GM21717 (cell line): ENCODE results near the gene POLR3A.

ENCODE experiments used
- ATAC-seq: cut with Tn5 transposase; IDR thresholded peaks from one replicate; pipeline ENCODE4 v1.9.1; 2021; ENCODE audit warnings: mild to moderate bottlenecking, moderate library complexity; ENCODE audit not compliant: unreplicated experiment

The POLR3A gene

DNA sequence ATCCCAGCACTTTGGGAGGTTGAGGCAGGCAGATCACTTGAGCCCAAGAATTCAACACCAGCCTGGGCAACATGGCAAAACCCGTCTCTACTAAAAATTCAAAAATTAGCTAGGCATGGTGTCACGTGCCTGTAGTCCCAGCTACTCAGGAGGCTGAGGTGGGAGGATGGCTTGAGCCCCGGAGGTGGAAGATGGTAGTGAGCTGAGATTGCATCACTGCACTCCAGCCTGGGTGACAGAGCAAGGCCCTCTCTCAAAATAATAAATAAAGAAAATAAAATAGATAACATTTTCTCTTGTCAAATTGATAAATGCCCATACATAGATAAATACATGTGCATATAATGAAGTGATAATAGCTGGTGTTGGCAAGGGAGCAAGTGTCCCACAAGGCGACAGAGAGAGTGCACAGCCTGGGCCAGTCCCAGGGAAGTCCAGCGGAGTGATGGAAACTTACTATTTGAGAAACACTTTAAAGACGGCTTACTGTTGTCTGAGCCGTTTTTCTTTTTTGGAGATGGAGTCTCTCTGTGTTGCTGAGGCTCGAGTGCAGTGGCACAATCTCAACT, 69.3 kb downstream of the POLR3A start:
- ATAC-seq, result no peak

DNA sequence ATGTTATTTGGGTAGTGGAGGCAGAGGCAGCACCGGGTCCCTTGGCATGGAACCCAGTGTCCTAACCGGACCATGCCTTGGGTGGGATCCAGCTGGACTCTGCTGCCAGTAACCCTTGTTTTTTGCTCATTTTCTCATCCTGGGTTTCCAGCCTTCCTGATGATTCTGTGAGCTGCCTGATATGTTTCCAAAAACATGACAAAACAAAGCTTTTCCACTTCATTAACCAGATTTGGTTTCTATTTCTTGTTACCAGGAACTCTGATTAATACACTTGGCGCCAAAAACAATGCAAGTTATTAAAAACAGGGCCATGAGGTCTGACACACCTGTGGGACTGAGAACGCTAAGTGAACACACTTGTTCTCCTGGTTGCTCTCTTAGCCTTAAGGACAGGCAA, 69.9 kb downstream of the POLR3A start:
- no peak for ATAC-seq

DNA sequence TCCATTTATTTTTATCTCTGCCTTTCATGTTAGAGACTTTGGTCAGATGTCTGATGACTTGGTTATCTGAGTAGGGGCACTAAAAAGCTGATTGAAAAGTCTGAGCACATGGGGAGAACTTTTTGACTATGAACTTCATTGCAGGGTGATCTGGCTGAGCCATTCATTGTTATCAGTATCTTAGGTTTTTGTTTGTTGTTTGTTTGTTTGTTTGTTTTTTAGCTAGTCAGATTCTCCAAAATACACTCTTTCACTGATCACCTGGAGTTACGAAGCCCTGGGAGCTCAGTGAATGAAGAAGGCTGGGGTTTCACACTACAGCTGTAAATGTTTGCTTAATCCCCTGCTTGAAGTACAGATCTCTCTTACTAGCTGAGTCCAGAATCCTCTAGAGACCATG, 74.2 kb downstream of the POLR3A start:
- ATAC-seq, result no peak

DNA sequence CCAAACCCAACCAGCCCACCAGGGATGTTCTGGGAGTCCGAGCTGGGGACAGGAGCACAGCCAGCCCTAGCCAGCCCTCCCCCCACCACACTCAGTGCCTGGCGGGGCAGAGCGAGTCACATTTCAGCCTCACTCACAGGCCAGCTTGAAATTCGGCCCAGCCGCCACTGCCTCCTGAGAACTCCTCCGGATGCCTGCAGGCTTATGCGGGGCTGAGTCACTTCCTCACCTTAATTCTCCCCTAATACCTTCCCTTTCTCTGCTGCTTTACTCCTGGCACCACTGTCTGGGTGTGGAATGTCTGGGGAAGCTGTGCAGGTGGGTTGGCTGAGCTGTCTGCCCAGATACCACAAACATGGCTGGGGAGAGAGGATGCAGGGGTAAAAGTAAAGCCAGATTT, 80.1 kb downstream of the POLR3A start:
- no peak for ATAC-seq

DNA sequence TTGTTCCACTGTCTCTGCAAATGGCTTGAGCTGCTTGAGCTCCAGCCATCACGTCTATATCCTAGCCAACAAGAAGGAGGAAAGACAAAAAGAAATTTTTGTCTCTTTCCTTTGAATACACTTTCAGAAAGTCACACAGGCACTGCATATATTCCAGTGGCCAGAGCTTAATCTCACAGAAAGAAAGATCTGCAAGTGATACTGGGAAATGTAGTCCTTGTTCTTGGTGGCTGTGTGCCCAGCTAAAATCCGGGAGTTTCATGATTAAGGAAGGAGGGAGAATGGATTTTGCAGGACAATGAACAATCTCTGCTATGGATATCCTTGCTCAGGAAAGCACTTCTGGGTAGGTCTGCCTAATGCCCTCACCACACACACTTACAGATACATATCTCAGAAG, 83.2 kb downstream of the POLR3A start:
- ATAC-seq, result no peak

DNA sequence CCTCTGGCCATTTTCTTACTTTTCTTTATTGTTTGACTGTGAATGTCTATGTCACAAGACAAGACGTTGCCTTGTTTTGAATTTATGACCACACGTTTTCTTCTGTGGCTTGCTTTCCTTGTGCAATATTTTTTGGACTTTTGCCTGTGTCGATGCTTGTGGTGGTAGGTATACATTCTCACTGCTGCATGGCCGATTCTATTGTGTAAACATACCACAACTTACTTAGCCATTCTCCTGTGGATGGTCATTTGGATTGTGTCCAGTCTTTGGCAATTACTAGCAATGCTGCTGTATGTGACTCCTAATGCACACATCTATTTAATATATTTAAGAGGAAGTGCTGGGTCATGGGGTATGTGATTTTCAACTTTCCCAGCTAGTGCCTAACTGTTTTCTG, 84.8 kb downstream of the POLR3A start:
- no peak for ATAC-seq

DNA sequence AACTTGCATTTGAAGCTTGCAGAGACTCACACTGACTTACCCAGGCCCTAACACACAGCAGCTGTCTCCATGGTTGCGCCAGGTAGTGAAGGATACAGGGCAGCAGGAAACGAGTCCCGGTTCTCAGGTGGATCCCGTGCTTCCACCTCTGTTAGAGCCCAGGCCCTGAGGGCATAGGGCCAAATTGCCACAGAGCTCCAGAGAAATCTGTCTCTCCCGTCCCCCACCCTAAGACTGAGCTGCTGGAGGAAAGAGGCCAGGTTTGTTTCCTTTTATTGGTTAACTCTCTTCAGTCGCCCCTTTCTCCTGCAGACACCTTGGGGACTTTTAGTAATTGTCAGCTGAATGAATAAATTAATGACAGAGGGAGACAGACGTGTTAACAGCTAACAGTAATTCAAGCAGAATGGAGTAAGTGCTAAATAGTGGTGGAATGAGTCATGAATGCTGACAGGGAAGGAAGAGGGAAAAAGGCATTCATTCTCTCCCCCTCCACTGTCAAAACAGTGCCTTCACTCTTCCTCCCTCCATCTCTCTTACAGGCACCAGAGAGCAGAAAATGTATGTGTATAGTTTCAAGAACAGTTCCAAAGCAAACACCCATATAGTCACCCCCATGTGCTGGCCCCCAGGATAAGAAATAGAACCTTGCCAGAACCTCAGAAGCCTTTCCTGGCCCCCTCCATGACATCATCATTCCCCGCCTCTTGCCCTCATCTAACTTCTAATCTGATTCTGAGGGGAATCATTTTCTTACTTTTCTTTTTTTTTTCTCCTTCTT, 86.0 kb downstream of the POLR3A start:
- ATAC-seq, result no peak

DNA sequence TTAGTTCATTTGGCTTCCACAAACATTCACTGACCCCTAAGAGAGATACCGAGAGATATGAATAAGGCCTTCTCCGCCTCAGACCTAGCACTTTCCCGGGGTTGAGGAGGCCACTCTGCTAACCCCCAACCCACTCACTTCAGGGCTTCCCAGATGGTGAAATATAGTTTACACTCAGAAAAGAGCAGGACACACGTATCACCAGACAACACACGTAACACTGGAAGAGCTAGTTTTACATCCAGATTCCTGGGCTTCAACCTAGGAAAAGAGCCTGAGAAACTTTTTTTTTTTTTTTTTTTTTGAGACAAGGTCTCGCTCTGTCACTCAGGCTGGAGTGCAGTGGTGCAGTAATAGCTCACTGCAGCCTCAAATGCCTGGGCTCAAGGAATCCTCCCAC, 87.5 kb downstream of the POLR3A start:
- no peak for ATAC-seq

DNA sequence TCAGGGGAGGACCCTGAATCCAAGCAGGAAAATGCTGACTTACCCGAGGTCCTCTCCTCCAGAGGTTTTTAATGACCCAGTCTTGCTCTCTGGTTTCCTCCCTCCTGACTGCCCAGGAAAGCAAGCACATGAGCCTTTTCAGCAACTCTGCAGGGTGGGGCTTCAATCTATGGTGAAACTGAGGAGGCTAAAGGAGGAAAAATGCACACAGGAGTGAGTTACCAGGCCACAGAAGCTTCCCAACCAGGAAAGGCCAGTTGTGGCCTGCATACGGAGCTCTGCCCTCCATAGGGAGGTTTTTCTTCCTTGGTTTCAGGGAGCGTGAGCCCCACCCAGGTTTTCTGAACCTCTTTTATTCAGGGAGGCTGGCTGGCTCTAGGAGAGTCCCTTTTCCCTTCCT, 88.7 kb downstream of the POLR3A start:
- ATAC-seq, result no peak

DNA sequence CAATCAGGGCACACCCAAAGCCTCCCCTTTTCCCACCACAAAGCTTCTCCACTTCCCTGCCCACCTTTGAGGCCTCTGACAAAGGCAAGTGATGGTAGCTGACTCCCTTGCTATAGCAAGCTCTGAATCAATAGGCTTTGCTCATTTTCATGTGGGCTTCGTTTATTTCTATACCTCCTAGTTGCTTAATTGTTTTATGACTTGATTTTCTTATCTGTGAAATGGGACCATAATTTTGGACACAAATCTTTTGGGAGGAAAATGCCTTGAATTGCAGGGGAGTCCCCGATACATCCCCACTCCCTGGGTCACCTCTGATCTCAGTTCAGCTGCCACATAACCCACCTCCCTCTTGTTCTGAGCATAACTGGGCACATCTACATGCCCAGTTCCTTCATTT, 89.1 kb downstream of the POLR3A start:
- ATAC-seq, result no peak

DNA sequence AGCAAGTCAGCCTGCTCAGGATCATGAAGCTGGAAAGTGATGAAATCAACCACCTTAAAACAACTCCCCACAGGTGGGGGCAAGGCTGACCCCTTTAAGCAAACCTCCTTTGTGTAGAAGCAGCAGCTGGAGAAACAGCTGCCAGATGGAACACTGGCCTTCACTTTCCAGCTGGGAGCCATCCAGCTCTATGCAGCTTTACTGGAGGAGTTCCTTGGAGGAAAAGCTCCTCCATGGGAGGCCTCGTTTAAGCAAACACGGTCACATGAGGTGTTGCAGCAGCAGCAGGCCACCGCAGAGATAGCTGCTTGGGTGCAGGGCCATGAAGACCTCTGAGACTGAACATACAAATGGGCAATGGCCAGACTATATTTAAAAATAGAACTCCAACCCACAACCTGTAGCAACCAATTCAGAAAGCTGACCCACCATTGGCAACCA, 89.7 kb downstream of the POLR3A start:
- no peak for ATAC-seq

DNA sequence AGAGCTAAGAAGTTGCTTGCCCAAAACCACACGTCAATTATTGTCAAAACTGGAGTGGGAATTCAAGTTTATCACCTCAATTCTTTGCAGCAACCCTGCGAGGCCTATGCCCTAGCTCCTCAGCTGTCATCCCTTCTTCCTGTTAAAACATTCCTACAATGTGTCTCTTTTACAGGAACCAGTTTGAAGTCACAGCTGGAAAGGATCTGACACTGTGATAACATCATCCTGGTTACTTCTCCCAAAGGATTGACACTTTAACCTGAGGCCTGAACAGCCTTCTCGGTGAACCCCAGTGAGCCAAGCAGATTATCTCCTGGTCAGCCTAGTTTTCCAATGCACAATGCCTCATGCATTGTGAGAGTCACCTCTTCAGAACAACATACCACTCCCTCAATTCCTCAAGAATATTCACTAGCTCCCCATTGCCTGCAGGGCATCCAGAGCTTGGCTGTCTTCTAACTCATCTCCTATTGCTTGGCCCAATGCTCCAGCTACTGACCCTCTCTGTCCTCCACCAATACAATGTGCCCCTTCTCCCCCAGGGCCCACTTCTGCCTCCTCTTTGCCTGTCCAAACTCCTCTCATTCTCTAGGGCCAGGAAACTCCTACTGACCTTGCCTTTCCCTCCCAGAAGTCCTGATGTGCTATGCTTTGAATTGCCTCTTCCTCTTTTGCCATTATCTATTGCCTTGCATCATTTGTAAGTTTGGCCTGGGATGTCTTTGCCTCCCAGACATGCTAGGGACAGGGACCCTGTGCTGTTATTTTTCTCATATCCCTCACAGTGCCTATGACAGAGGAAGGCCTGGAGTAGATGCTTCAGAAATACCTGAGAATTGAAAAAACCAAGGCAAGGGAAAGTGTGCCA, 92.4 kb downstream of the POLR3A start:
- ATAC-seq, result no peak

DNA sequence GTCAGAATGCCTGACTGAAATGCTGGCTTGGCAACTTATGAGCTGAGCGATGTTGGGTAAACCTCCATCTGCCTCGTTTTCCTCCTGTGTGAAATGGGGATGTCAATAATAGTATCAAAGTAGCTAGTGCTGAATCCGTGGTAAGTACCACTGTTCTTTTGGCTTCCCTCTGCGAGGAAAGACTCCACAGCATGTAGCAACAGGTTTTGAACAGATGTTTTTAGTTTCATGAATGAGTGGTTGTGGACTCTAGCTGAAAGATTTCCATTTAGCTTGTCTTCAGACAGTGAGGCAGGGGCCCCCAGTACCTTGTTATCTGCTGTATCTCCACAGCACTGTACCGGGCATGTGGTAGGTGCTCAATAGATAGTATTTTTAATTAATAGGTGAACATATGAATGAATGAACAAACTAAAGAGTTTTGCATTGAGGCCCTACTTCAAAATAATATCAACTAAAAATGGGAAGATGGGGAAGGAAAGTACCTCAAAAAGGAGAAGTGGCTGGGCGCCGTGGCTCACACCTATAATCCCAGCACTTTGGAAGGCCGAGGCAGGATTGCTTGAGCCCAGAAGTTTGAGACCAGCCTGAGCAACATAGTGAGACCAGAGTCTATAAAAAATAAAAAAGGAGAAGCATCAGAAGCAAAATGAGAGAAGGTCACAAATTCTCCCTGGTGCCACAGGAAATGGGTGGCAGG, 97.1 kb downstream of the POLR3A start:
- ATAC-seq, result no peak

DNA sequence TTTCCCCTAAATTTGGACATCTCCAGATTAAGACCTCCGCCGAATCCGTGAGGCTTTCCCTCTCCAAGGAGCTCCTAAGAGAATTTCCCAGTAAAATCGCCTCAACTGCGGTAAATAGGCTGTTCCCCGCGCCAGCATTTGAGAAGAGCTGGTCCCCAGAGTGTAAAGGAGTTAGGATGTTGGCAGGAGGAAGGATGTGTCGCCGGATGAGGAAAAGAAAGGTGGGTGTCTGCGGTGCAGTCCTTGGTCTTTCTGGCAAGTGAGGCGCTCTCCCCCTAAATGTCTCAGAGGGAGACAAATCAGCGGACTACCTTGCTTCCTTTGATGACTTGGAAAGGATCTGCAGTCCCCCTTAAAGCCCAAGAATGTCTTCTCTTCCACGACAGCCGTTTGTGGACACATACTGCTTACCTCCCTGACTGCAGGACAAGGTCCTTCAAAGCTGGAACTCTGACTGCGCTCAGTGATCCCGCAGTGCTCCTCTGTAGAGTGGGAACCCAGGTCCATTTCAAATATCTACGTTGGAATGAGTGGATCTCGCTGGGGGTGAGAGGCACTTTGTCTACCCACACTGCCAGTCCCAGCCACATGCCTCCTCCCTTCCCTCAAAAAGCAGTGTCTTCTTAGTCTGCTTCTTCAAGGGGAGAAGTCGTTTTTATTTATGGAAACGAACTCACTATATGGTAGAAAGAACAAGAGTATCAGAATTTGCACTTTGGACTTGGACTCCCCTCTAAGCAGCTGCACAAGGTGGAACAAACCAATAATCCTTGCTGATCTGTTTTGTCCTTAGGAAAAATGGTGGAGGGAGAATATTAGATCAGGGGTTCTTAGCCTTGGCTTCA, 101.7 kb downstream of the POLR3A start:
- ATAC-seq, result no peak

DNA sequence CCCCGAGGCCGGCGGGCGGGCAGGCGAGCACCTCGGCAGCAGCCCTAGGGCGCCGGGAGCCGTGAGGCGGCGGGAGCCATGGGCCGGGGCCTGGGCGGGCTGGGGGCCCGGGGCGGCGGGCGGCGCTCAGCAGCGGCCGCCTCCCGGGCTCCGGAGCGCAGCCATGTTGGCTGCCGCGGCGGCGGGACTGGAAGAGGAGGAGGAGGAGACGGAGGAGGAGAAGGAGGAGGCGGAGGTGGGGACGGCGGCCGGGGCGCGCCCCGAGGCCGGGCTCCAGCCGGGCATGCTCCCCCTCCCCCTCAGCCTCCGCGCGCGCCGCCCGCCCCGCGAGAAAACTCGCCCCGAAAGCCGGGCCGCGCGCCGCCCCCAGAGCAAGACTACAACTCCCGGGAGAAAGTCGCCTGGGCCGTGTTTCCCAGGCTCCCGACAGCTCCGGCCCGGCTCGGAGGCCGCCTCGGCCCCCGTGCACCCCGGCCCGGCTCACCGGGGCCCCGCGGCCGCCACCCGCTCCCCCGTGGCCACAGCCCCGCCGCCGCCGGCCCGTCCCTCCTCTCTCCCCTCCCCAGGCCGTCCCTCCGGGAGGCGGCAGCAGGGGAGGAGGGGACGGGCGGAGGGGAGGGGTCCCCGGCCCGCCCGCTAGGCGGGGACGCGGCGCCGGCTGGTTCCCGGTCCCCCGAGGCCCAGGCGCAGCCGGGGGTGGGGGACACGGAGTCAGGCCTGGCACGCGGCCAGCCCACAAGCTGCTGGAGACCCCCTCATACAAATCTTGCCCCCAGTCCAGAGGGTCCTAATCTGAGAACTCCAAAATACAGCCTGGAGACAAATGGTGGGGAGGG, 102.5 kb downstream of the POLR3A start, which contains the start of gene DLG5:
DLG5 (minus strand) TSS at position 190 of the 836 bp plus-strand sequence. CDS start 235 bp downstream, outside the sequence.
- peak; percentile 54 for ATAC-seq

DNA sequence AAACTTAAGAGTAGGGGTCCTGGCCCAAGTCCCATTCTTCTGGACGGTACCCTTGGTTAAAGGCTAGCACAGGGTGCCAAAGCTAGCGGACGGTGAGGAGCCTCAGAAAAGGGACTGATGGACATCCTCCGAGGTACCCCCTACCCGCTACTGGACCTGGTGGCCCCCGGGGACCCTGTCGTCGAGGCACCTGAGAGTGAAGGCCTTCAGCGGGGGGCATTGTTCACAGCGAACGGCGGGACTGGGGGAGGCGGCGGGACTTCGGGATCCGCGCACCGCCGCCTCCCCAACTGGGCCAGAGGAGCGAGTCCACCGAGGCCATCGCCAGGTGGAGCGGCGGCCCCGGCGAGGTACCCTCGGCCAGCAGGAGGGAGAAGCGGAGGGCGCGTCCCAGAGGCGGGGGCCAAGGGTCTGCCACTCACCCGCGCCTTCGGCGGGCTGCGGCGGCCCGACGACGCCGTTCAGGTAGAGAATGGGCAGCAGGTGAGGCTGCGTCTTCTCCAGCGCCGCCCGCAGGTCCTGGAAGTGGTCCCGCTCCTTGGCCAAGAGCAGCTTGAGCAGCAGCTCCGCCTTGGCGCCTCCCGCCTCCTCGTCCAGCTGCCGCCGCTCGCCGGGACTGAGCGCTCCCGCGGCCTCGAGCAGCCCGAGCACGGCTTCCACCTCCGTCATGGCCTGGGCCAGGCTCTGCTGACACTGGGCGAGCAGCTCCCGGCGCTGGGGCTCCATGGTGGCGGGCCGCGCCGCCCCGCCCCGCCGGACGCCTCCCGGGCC, 103.3 kb downstream of the POLR3A start:
- peak; percentile 74 for ATAC-seq

DNA sequence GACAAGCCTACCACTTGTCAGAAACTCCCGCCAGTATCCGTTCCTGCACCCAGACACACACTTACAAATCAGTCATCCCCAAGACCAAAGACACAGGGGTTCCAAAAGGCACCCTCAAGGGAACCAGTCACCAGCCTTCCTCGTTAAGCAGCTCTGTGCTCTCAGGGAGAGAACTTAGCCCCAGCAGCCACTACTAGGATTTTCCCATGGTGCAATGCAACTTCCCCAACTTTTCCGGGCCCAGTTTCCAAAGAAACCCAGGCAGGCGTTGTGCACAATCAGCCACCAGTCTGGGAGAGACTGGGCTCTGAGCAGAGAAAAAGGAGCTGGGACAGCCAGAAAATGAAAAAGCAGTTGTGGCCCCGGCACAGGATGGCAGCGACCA, 103.9 kb downstream of the POLR3A start:
- no peak for ATAC-seq

DNA sequence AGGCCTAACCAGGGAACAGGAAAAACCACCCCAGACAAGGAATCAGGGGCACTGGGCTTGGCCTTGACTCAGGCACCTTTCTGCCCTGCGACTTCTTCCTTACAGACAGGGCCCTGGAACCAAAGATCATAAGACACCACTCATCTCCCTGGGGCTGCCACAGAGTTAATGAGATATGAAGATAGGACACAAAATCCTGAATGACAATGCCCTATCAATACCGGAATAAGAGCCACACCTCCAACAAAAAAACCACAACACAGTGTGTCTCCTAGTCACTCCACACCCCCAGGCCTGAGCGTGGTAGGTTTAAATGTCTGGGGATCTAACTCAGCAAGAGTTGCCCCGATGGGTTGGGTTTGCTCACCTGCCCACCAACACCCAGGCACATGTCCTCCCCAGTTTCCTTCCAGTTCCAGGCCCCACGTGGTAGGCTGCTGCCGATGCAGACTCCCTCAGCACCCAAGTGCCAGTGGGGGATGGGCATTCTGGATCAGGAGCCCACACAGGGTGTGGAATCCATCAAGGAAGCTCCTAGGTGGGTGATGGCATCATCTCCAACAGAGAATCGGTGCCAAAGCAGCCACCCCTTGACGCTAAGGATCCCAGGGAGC, 106.6 kb downstream of the POLR3A start:
- ATAC-seq, result no peak
